NCI-H2196 treated with DMSO at 0.1 percent for 48 hours (cell line): ENCODE measurements around the gene RMDN3.
A peak's percentile ranks its signal among the peaks of the same experiment; 100 is the strongest.

ENCODE experiments used
- DNase-seq: peaks from one replicate; lab custom pipeline; 2025; ENCODE audit not compliant: unreplicated experiment; lab: John Stamatoyannopoulos, UW

The RMDN3 gene

DNA sequence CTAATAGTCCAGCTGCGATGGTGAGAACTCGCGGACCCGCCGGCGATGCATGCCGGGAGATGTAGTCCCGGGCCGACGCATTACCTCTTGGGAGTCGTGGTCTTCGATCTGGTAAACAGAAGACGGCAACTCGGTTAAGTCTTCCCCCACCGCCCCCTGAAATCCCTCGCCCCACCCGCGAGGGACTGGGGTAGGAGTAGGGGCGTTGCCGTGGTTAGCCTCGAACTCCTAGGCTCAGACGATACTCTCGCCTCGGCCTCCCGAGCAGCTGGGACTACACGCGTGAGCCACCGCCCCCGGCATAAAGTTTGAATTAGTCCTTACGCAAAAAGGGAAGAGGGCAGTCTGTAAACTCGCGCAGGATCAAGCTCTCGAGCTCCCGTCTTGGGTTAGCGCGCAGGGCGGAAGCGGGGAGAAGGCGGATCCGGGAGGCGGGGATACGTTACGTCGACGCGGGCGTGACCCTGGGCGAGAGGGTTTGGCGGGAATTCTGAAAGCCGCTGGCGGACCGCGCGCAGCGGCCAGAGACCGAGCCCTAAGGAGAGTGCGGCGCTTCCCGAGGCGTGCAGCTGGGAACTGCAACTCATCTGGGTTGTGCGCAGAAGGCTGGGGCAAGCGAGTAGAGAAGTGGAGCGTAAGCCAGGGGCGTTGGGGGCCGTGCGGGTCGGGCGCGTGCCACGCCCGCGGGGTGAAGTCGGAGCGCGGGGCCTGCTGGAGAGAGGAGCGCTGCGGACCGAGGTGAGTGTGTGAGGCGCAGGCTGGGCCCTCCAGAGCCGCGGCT, 60.2 kb downstream of the RMDN3 start, which contains the start of gene RAD51:
Gene RAD51 (plus strand): TSS at position 487 of the 781 bp plus-strand sequence. CDS start 3,585 bp downstream, outside the sequence.
- peak; percentile 61 for DNase-seq

DNA sequence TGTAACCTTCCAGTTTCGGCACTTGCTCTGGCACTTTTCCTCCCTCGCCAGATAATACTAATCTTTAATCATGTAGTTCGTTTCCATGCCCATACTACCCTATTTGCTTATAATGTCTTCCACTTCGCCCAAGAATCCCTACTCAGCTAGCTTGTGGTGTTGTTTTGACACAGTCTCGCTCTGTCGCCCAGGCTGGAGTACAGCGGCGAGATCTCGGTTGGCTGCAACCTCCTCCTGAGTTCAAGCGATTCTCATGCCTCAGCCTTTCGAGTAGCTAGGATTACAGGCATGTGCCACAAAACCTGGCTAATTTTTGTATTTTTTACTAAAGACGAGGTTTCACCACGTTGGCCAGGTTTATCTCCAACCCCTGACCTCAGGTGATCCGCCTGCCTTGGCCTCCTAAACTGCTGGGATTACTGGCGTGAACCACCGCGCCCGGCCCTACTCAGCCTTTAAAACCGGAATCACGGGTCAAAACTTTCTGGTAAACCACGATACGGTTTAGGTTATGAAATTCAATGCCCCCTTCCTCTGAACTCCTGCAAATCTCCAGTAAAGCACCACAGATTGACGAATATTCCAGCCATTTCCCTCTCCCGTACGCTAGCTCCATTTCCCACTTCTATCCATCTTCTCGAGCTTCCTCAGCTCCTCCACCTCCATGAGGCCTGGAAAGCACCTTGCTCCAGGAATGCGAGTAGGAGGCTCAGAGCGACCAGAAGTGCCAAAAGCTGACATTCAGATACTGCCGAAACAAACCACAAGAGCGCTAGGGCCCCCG, 61.0 kb downstream of the RMDN3 start:
- no peak for DNase-seq

DNA sequence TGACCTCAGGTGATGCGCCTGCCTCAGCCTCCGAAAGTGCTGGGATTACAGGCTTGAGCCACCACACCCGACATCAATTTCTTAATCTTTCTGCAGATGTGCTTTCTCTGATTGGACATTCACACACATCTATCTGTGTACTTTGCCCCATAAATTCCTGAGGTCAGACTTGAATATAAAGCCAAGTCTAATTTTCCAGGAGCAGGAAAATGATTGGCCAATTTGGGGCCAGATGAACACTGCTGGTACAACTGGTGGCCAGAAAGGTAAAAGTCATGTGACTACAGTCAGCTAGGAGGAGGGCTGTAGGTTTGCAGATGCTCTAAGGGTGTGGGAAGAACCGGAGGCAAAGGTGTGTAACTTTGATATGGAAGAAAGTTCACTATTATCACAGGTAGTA, 63.3 kb downstream of the RMDN3 start:
- no peak for DNase-seq

DNA sequence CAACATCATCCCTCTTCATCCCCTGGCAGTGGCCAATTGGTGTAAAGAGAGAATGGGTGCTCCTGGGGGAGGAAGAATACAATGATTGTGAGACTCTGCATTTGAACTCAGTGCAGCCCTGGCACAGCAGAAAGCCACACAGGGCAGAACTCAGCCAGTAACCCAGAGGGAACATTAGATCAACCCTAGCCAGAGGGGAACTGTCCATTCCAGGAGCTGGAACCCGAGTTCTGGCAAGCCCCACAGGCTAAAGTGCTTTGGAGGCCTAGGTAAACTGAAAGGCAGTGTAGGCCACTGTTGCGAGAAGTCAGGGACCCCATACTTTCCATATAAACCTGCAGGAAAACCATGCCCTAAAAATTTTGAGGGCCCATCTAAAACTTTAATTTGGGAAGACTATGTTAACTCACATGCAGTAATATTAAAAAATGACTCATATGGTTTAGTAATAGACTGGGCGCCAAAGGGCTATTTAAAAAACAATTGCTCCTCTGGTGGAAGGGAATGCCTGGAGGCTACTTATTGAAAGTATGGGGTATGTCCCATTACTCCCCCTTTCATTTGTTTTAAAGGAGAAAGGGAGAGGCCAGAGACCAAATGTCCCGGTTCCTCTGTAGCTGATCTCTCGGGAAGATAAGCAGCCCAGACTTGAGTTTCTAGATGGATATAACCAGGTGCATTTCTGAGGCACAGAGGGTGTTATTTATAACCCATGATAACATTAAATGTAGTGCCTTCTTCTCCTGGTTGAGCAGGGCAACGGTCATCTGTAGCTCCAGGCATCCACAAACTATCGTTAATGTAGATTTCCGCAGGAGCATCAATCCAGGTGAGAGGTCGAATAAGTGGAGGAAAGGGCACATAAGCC, 65.9 kb downstream of the RMDN3 start:
- DNase-seq = no peak
